Fibroblast of skin of abdomen (primary cell): ENCODE measurements around the gene NYAP2.

ENCODE experiments used
- DNase-seq: peaks from one replicate; pipeline ENCODE4 v3.0.0-alpha.2; 2013

Gene NYAP2

GRCh38 chr2:225429717-225430116 lies 30.2 kb downstream of the NYAP2 start:
- DNase-seq, result peak; percentile 13

DNA sequence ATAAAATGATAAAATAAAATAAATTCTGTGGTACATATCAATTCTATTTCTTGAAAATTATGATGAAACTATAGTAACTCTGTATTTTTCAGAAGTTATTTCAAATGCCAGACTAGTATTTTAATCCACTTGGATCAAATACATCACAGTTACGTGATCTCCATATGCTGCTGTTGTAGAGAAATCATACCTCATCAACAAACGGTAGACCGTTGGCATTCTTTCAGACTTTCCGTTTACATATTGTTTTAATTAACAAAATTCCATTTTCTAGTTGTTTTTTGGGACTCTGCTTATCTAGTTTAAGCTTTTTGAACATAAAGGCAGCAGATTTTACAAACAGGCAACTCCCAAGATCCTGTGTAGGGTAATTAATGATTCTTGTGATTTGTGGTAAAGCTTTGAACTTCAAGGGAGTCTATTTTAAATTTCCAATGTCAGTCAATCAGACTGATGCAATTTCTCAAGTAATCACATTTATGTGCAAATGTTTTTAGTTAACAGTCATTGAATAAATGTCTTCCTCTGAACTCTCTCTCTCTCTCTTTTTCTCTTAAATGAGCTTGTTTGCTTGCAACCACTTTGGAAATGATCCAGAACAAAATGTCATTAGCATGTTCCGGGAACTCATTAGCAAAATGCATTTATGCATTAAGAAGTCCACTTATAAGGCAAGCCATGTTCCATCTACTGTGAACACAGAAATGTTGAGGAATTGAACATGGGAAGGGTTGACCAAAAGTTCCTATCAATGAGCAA lies 31.8 kb downstream of the NYAP2 start:
- peak; percentile 8 for DNase-seq

GRCh38 chr2:225434014-225434413 lies 34.5 kb downstream of the NYAP2 start:
- no peak for DNase-seq

GRCh38 chr2:225437319-225437718 lies 37.8 kb downstream of the NYAP2 start:
- no peak for DNase-seq

GRCh38 chr2:225438248-225438647 lies 38.7 kb downstream of the NYAP2 start:
- DNase-seq, result no peak

- no peak for DNase-seq
These were observed 53.2 kb downstream of the NYAP2 start for GRCh38 chr2:225452677-225453076.

GRCh38 chr2:225454412-225454811 lies 54.9 kb downstream of the NYAP2 start:
- no peak for DNase-seq

GRCh38 chr2:225456619-225457260 lies 57.2 kb downstream of the NYAP2 start:
- DNase-seq, result no peak

DNA sequence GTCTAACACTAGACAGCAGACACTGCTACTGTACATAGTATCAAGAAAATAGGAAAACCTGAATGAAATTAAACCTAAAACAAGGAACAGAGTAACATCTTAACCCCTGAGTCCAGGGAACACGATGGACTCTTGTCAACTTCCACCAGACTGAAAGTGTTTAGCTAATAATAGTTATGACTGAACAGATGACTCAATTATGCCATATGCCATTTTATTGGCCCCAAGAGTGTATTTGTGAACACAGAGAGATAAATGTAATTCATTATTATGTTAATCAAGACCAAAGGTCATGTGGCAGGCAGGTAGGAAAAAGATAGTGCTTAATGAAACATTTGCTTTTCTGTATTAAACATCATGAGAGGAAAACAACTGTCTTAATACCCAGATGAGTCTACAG lies 58.0 kb downstream of the NYAP2 start:
- DNase-seq, result no peak

DNA sequence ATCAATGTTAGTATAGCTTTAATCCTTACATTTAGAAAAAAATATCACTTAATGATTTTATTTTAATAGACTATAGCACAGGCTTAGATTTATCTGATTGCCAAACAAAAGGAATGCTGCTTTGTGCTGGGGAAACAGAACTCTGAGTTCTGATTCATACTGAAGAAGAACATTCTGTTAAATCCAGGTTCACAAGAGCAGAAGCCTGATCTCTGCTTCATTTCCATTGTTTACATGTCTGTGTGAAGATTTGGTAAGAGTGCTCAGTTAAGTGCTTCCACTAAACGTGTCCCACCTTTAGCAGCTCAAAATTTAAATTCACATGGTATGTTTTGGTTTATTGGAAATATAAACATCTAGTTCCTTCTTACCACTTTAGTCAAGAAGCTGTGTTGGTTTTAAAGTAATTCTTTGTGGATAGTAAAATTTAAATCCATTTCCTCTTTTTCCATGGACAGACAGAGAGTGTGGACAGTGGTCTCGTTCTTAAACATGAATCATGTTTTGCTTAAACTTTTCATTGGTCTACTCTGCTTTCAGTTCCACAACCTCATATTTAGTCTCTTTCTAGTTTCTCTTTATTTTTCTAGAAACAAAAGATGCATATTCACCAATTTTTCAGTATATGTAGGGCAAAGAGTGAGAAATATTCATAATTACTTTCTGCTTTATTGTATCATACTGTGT lies 59.1 kb downstream of the NYAP2 start:
- DNase-seq, result no peak

DNA sequence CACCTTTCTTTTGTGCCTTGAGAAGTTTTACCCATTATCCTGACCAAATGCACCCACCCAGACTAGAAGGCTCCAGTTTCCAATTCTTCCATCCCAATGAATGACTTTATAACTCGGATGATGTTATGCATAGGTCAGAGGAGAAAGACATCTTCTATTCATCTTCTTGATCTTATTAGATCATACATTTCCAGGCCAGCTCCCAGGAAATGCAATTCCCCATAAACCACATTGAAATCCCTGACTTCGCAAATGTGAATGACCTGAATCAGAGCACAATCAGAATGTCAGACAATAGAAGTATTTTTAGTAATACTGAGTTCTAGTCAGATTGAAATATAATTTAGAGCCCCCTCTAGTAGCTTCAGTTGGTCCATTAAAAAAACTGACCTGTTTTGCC lies 62.9 kb downstream of the NYAP2 start:
- DNase-seq, result no peak

GRCh38 chr2:225462945-225463344 lies 63.4 kb downstream of the NYAP2 start:
- peak; percentile 30 for DNase-seq

GRCh38 chr2:225463449-225463848 lies 63.9 kb downstream of the NYAP2 start:
- no peak for DNase-seq

GRCh38 chr2:225464346-225465025 lies 65.0 kb downstream of the NYAP2 start:
- no peak for DNase-seq

- DNase-seq, result no peak
These were observed 66.3 kb downstream of the NYAP2 start for GRCh38 chr2:225465827-225466226.

GRCh38 chr2:225466891-225467604 lies 67.5 kb downstream of the NYAP2 start:
- DNase-seq, result no peak

DNA sequence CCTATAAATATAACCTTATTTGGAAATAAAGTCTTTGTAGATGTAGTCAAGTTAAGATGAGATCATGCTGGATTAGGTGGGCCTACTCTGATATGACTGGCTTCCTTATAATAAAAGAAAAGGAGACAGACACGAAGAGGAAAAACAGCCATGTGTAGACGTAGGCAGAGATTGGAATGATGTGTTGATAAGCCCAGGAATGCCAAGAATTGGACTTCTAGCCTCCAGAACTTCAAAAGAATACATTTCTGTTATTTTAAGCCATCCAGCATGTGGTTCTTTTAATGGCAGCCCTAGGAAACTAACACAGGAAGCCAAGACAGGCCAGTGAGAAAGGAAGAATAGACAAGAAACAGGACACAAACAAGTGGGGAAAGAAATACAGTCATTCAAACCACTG lies 68.6 kb downstream of the NYAP2 start:
- no peak for DNase-seq

DNA sequence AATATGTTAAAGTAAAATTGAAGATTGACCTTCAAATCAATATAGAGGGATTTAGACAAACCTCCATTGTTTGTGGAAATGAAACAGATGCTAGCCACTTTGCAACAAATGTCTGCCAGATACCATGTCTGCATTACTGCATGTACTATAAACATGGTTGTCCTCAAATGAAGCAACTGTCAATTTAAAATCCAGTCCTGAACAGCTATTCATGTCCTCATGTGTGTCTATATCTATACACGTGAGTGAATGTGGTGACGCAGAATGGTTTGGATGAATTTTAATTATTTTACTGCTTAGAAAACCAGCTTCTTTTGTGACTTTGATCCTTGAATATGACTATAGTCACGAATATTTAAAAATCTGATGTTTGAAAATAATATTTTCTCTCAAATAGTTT lies 71.5 kb downstream of the NYAP2 start:
- no peak for DNase-seq

- no peak for DNase-seq
These were observed 72.0 kb downstream of the NYAP2 start for GRCh38 chr2:225471482-225471881.

DNA sequence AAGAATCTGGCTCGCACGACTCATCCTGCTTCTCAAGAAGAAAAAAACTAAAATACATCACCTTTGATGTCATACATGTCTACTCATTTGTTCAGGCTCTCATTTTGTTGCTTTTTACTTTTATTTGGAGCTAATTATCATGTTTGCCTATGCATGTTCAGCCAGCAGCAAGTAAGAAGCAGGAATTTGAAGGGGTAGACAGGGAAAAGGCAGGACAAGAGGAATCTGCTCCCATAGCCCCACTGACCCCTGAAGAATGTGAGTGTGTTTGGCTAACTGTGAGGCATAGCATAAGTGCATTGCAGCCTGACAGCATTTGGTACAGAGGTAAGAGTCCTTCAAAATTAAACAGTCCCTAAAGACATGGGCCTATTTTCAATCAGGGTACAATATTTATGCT lies 72.7 kb downstream of the NYAP2 start:
- DNase-seq, result no peak

GRCh38 chr2:225479386-225479785 lies 79.9 kb downstream of the NYAP2 start:
- DNase-seq, result no peak

- no peak for DNase-seq
These were observed 85.2 kb downstream of the NYAP2 start for GRCh38 chr2:225484751-225485150.

DNA sequence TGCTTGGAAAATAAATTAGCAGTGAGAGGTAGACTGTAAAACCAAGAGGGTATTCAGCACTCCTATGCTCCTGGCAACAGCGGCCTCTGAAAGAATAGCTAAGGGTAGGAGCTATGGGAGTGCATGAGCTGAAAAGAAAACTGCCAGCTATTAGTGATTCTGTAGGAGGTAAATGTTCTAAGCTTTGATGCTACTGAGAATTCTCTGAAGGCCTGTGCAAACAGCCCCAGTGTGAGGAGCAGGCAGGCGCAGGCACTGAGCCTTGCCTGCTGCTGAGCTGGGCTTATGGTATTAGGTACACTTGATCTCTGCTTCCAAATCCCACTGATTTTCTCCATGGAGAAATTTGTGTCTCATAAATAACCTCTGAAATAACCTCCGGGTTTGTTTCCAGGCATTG lies 86.7 kb downstream of the NYAP2 start:
- DNase-seq, result no peak
